DOHH2 (cell line): ENCODE results near the gene POLDIP3.

Experiments
- H3F3A ChIP-seq: fragments of 200-600 bp; sonication (generic), shearing (Covaris generic); 2 replicates; pipeline ENCODE4 v1.6.0; 2016; ENCODE audit warnings: antibody characterized with exemption, mild to moderate bottlenecking; ENCODE audit not compliant: control insufficient read depth, insufficient read depth
- H3K27ac ChIP-seq: fragments of 200-600 bp; sonication (generic); 2 replicates; pipeline ENCODE4 v1.5.1; 2014; ENCODE audit warnings: low read depth, mild to moderate bottlenecking, low read length, moderate library complexity
- H3K27me3 ChIP-seq: fragments of 200-600 bp; sonication (generic); 2 replicates; pipeline ENCODE4 v1.6.1; 2014; ENCODE audit warnings: mild to moderate bottlenecking, low read length, mixed read lengths; ENCODE audit not compliant: control insufficient read depth
- H3K36me3 ChIP-seq: fragments of 200-600 bp; sonication (generic); 2 replicates; pipeline ENCODE4 v1.6.1; 2014; ENCODE audit warnings: mild to moderate bottlenecking, low read length, moderate library complexity, mixed read lengths; ENCODE audit not compliant: control insufficient read depth
- H3K4me1 ChIP-seq: fragments of 200-600 bp; sonication (generic); 2 replicates; pipeline ENCODE4 v1.6.1; 2014; ENCODE audit warnings: mild to moderate bottlenecking, low read length, mixed read lengths; ENCODE audit not compliant: control insufficient read depth
- H3K4me2 ChIP-seq: fragments of 200-600 bp; sonication (generic); 2 replicates; pipeline ENCODE4 v1.6.0; 2014; ENCODE audit warnings: mild to moderate bottlenecking, low read length, moderate library complexity
- H3K4me3 ChIP-seq: fragments of 200-600 bp; sonication (generic); 2 replicates; pipeline ENCODE4 v1.5.1; 2014; ENCODE audit warnings: mild to moderate bottlenecking, low read length, mixed read lengths
- H3K79me2 ChIP-seq: fragments of 200-600 bp; sonication (generic); 2 replicates; pipeline ENCODE4 v1.6.1; 2014; ENCODE audit warnings: mild to moderate bottlenecking, low read length, mixed read lengths; ENCODE audit not compliant: control insufficient read depth
- H3K9me2 ChIP-seq: fragments of 200-600 bp; sonication (generic); replicated peaks from 2 replicates; pipeline ENCODE4 v1.6.1; 2014; ENCODE audit warnings: mild to moderate bottlenecking, low read length, mixed read lengths; ENCODE audit not compliant: control insufficient read depth
- H3K9me3 ChIP-seq: fragments of 200-600 bp; sonication (generic); 2 replicates; pipeline ENCODE4 v1.6.1; 2014; ENCODE audit warnings: antibody characterized with exemption, low read length, mixed read lengths; ENCODE audit not compliant: control insufficient read depth, insufficient read depth
- H4K20me1 ChIP-seq: fragments of 200-600 bp; sonication (generic); 2 replicates; pipeline ENCODE4 v1.6.0; 2014; ENCODE audit warnings: low read depth, mild to moderate bottlenecking, antibody characterized with exemption, low read length, moderate library complexity; ENCODE audit not compliant: control insufficient read depth, insufficient read depth
- CTCF ChIP-seq: fragments of 200-600 bp; sonication (generic); IDR thresholded peaks from one replicate; pipeline ENCODE4 v1.5.1; 2014; ENCODE audit warnings: antibody characterized with exemption, mild to moderate bottlenecking, low read depth, low read length; ENCODE audit not compliant: poor library complexity, severe bottlenecking
- EZH2phosphoT487 ChIP-seq: fragments of 200-600 bp; sonication (generic); IDR thresholded peaks from 2 replicates; pipeline ENCODE4 v1.6.1; 2017; ENCODE audit warnings: borderline replicate concordance, mild to moderate bottlenecking, antibody characterized with exemption, low read length, moderate library complexity, mixed read lengths

The POLDIP3 gene

GRCh38 chr22:42562684-42563083 is 52.0 kb downstream of the POLDIP3 start:
- H3F3A ChIP-seq: peaks cover 13% of the 10 kb centered on the region
- no peaks in the 10 kb centered on the region for H3K27me3 ChIP-seq
- no peaks in the 10 kb centered on the region for H4K20me1 ChIP-seq
- no peaks in the 10 kb centered on the region for H3K9me2 ChIP-seq
- H3K4me1 ChIP-seq: peaks cover 34% of the 10 kb centered on the region
- H3K36me3 ChIP-seq: peaks cover 5% of the 10 kb centered on the region; the same call in 1 of the 2 replicates
- TF ChIP-seq CTCF: no peak
- no peak for TF ChIP-seq EZH2phosphoT487
- peak overlapping the region; percentile 79 for H3K27ac ChIP-seq
- H3K4me2 ChIP-seq: peak overlapping the region; percentile 91
- H3K4me3 ChIP-seq: peak overlapping the region; percentile 69
- peaks cover 4% of the 10 kb centered on the region; the same call in 1 of the 2 replicates for H3K79me2 ChIP-seq
- no peaks in the 10 kb centered on the region for H3K9me3 ChIP-seq

GRCh38 chr22:42562279-42562678 is 52.4 kb downstream of the POLDIP3 start:
- Histone ChIP-seq H3F3A (peaks cover 13% of the 10 kb centered on the region), H3K79me2 (peaks cover 4% of the 10 kb centered on the region; the same call in 1 of the 2 replicates), H3K9me3 (no peaks in the 10 kb centered on the region), H3K27ac (peak overlapping the region; percentile 79), H3K4me3 (peak overlapping the region; percentile 69), H4K20me1 (no peaks in the 10 kb centered on the region), H3K4me2 (peak overlapping the region; percentile 91), H3K36me3 (peaks cover 5% of the 10 kb centered on the region; the same call in 1 of the 2 replicates), H3K9me2 (no peaks in the 10 kb centered on the region), H3K4me1 (peaks cover 34% of the 10 kb centered on the region), H3K27me3 (no peaks in the 10 kb centered on the region)
- no peak for TF ChIP-seq EZH2phosphoT487
- no peak for TF ChIP-seq CTCF

GRCh38 chr22:42561856-42562255 is 52.8 kb downstream of the POLDIP3 start:
- H4K20me1 ChIP-seq: no peaks in the 10 kb centered on the region
- no peaks in the 10 kb centered on the region for H3K27me3 ChIP-seq
- H3K27ac ChIP-seq: peak overlapping the region; percentile 79
- peaks cover 34% of the 10 kb centered on the region for H3K4me1 ChIP-seq
- peaks cover 4% of the 10 kb centered on the region; the same call in 1 of the 2 replicates for H3K79me2 ChIP-seq
- no peak for TF ChIP-seq EZH2phosphoT487
- H3K9me3 ChIP-seq: no peaks in the 10 kb centered on the region
- H3K4me2 ChIP-seq: peak overlapping the region; percentile 91
- H3F3A ChIP-seq: peaks cover 13% of the 10 kb centered on the region
- peak overlapping the region; percentile 69 for H3K4me3 ChIP-seq
- peaks cover 5% of the 10 kb centered on the region; the same call in 1 of the 2 replicates for H3K36me3 ChIP-seq
- H3K9me2 ChIP-seq: no peaks in the 10 kb centered on the region

- peaks cover 13% of the 10 kb centered on the region for H3F3A ChIP-seq
- no peak overlapping the region for H3K27ac ChIP-seq
- H3K36me3 ChIP-seq: peaks cover 3% of the 10 kb centered on the region; the same call in 1 of the 2 replicates
- H3K4me1 ChIP-seq: peaks cover 34% of the 10 kb centered on the region
- H3K27me3 ChIP-seq: no peaks in the 10 kb centered on the region
- TF ChIP-seq EZH2phosphoT487 (no peak), CTCF (peak; percentile 82)
- H3K79me2 ChIP-seq: peaks cover 4% of the 10 kb centered on the region; the same call in 1 of the 2 replicates
- no peak overlapping the region for H3K4me2 ChIP-seq
- no peaks in the 10 kb centered on the region for H3K9me3 ChIP-seq
- no peaks in the 10 kb centered on the region for H4K20me1 ChIP-seq
- no peak overlapping the region for H3K4me3 ChIP-seq
- H3K9me2 ChIP-seq: no peaks in the 10 kb centered on the region
Observed at GRCh38 chr22:42560781-42561180, 53.9 kb downstream of the POLDIP3 start.
